PC-3 (cell line): Measurements from ENCODE around the gene ZCCHC14. TPM values are rescaled to one million over a fixed set of nuclear protein-coding genes. Genes with fewer than 3 reads are reported as not detected.

Experiments
- ATAC-seq: fragments of 200-7000 bp; cut with Tn5 transposase; 2 replicates; pipeline ENCODE4 v1.9.1; 2020; ENCODE audit warnings: mild to moderate bottlenecking, moderate library complexity
- BruUV-seq: library from RNA; stranded (reverse); fragments of 400-500 nt; replicated peaks from 2 replicates; lab custom pipeline; 2021; lab: Mats Ljungman, UMichigan
- CTCF ChIA-PET: fragments of 300-600 bp; sonication (Branson Sonifier 250); formaldehyde crosslinking; loops from one replicate; lab custom pipeline; 2022; ENCODE audit warnings: antibody characterized with exemption; lab: Charles Lee
- POLR2A ChIA-PET: fragments of 300-600 bp; sonication (Branson Sonifier 250); formaldehyde crosslinking; loops from one replicate; lab custom pipeline; 2022; ENCODE audit warnings: antibody characterized with exemption; ENCODE audit not compliant: unreplicated experiment; lab: Charles Lee
- DNase-seq: peaks from one replicate; pipeline ENCODE4 v3.0.0-alpha.2; 2015
- H2AFZ ChIP-seq: fragments of 300-600 bp; sonication (generic); 2 replicates; pipeline ENCODE4 v1.6.0; 2016; ENCODE audit warnings: antibody characterized with exemption, low read length
- H3F3A ChIP-seq: fragments of 300-600 bp; sonication (generic); one replicate; pipeline ENCODE4 v1.6.0; 2017; ENCODE audit warnings: antibody characterized with exemption, low read length, control low read depth, mild to moderate bottlenecking; ENCODE audit not compliant: unreplicated experiment
- H3K27ac ChIP-seq: fragments of 300-600 bp; sonication (generic); 2 replicates; pipeline ENCODE4 v1.5.1; 2016; ENCODE audit warnings: mild to moderate bottlenecking, low read length
- H3K27me3 ChIP-seq: fragments of 300-600 bp; sonication (generic); 2 replicates; pipeline ENCODE4 v1.6.1; 2016; ENCODE audit warnings: low read length, mixed read lengths
- H3K36me3 ChIP-seq: fragments of 300-600 bp; sonication (generic); 2 replicates; pipeline ENCODE4 v1.6.1; 2016; ENCODE audit warnings: low read depth, mixed run types, low read length, mixed read lengths
- H3K4me1 ChIP-seq: fragments of 300-600 bp; sonication (generic); 2 replicates; pipeline ENCODE4 v1.5.1; 2016; ENCODE audit warnings: low read length; ENCODE audit not compliant: insufficient read depth
- H3K4me2 ChIP-seq: fragments of 300-600 bp; sonication (generic); 2 replicates; pipeline ENCODE4 v1.6.0; 2016; ENCODE audit warnings: low read length
- H3K4me3 ChIP-seq: fragments of 300-600 bp; sonication (generic); 2 replicates; pipeline ENCODE4 v1.5.1; 2016; ENCODE audit warnings: mild to moderate bottlenecking, low read length, mixed read lengths
- H3K79me2 ChIP-seq: fragments of 300-600 bp; sonication (generic); 2 replicates; pipeline ENCODE4 v1.6.1; 2017; ENCODE audit warnings: low read length, mixed read lengths
- H3K9ac ChIP-seq: fragments of 300-600 bp; sonication (generic); 2 replicates; pipeline ENCODE4 v1.6.0; 2016; ENCODE audit warnings: mild to moderate bottlenecking, low read length
- H3K9me2 ChIP-seq: fragments of 300-600 bp; sonication (generic); replicated peaks from 2 replicates; pipeline ENCODE4 v1.6.1; 2016; ENCODE audit warnings: mixed run types, low read length, mixed read lengths
- H3K9me3 ChIP-seq: fragments of 300-600 bp; sonication (generic); 2 replicates; pipeline ENCODE4 v1.6.1; 2016; ENCODE audit warnings: low read length, mixed read lengths
- H4K20me1 ChIP-seq: fragments of 300-600 bp; sonication (generic); 2 replicates; pipeline ENCODE4 v1.6.1; 2016; ENCODE audit warnings: low read length, mixed read lengths
- EZH2 ChIP-seq: fragments of 300-600 bp; sonication (generic); IDR thresholded peaks from one replicate; pipeline ENCODE4 v1.6.1; 2017; ENCODE audit warnings: antibody characterized with exemption, mild to moderate bottlenecking, low read length; ENCODE audit not compliant: unreplicated experiment
- EZH2phosphoT487 ChIP-seq: fragments of 300-600 bp; sonication (generic); IDR thresholded peaks from 2 replicates; pipeline ENCODE4 v1.6.1; 2018; ENCODE audit warnings: mild to moderate bottlenecking, antibody characterized with exemption, low read length, borderline replicate concordance
- intact Hi-C: fragments of 100-400 bp; cut with micrococcal nuclease; formaldehyde crosslinking; loops from 2 replicates; pipeline ENCODE4 v1.9.0; 2023
- total RNA-seq: library from RNA; depleted of rRNA; stranded (reverse); fragments of >200 nt; gene quantifications from 2 replicates; pipeline ENCODE4 v1.2.3, GENCODE V29; 2014
- TF ChIP-seq, protein P1 (sequence below): fragments of 300-600 bp; sonication (generic); conservative IDR thresholded peaks from 2 replicates; pipeline ENCODE4 v1.5.1; 2017; ENCODE audit warnings: antibody characterized with exemption, low read depth, mild to moderate bottlenecking, low read length

The ZCCHC14 gene
- total RNA-seq, 1 experiment from 2014 or later, result 5.3 TPM

DNA sequence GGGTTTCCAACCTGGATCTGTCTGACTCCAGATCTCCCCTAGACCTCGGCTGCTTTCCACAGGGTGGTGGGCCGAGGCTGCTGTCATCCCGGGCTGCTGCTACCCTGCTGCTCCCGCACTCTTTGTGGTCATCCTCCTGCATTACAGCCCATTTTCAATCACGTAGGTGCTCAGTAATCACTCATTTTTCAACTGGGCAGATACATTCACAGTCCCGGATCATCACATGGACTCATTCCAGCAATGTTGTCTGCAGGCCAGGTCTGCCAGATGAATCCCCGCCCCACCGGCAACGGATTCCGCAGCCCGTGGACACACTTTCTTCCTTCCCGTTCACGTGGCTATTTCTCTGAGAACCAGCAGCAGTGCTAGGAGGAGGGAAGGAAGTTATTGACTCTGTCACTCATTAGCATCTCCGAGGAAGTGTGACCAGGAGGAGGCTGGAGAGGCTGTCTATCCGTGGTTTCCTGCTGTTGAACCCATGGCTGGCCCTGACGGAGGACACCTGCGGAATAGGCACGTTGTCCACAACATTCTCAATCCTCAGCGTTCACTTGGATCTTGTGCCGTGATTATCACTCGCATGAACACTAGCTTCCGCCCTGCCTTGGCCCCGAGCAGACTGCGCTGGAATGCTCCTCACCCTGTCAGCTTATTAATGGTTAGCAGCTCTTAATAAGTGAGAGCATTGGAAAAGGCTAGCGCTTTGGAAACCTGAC lies 14.7 kb upstream of the ZCCHC14 start:
- no peaks in the 10 kb centered on the region for H3K9me3 ChIP-seq
- no peaks in the 10 kb centered on the region for H3K4me1 ChIP-seq
- no TSS peak for BruUV-seq
- no peaks in the 10 kb centered on the region for H3K9me2 ChIP-seq
- no peaks in the 10 kb centered on the region for H3K36me3 ChIP-seq
- no peak overlapping the region for H2AFZ ChIP-seq
- no peak overlapping the region for H3K9ac ChIP-seq
- intact Hi-C loops, result no loop called here
- H3K79me2 ChIP-seq, result no peaks in the 10 kb centered on the region
- TF ChIP-seq EZH2, result no peak
- TF ChIP-seq, protein P1, sequence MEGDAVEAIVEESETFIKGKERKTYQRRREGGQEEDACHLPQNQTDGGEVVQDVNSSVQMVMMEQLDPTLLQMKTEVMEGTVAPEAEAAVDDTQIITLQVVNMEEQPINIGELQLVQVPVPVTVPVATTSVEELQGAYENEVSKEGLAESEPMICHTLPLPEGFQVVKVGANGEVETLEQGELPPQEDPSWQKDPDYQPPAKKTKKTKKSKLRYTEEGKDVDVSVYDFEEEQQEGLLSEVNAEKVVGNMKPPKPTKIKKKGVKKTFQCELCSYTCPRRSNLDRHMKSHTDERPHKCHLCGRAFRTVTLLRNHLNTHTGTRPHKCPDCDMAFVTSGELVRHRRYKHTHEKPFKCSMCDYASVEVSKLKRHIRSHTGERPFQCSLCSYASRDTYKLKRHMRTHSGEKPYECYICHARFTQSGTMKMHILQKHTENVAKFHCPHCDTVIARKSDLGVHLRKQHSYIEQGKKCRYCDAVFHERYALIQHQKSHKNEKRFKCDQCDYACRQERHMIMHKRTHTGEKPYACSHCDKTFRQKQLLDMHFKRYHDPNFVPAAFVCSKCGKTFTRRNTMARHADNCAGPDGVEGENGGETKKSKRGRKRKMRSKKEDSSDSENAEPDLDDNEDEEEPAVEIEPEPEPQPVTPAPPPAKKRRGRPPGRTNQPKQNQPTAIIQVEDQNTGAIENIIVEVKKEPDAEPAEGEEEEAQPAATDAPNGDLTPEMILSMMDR, result no peak
- no peak for TF ChIP-seq EZH2phosphoT487
- DNase-seq (no peak), ATAC-seq (no peak)
- H3K27me3 ChIP-seq, result no peaks in the 10 kb centered on the region
- H3F3A ChIP-seq, result no peaks in the 10 kb centered on the region
- H4K20me1 ChIP-seq, result no peaks in the 10 kb centered on the region
- ChIA-PET CTCF (no interaction called here), POLR2A (no interaction called here)
- no peak overlapping the region for H3K4me2 ChIP-seq
- H3K27ac ChIP-seq, result no peak overlapping the region
- H3K4me3 ChIP-seq, result no peak overlapping the region

DNA sequence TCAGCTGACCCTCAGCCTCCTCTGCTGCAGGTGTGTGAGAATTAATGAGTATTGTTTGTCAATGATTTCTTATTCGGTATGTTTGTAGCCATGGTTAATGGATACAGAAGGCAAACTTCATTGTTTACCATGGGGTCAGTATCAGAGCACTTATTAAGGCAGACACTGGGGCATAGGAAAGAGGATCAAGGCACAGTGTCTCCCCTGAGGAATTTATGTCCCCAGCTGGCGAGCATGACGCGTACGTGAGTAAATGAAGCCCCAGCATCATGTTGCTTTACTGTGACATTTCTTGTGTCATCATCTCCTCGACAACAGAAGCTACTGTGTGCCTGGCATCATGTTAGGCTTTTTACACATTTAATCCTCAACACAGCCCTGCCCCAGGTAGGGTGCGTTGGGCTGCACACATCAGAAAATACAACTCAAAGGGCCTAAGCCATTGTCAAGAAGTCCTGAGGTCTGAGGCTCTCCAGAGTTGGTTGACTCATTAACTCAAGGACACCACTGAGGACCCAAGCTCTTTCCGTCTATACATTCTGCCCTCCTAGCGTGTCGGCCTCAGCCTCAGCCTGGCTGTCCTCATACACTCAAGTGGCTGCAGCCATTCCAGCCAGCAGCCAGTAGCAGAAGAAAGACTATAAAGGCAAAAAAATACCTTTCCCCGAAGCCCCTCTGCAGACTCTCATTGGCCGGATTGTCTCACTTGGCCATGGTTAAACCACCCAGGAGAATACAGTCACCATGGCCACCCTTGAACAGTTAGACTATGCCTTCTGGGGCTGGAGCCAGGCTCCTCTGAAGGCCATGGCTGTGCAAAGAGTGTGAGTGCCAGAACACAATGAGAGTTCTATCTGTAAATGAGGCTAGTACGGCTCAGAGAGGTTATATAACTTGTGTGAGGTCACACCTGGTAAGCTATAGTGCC lies 13.9 kb upstream of the ZCCHC14 start:
- H3K27ac ChIP-seq, result no peak overlapping the region
- no peak overlapping the region for H3K4me2 ChIP-seq
- H3K4me1 ChIP-seq, result no peaks in the 10 kb centered on the region
- ChIA-PET POLR2A (no interaction called here), CTCF (no interaction called here)
- no peaks in the 10 kb centered on the region for H3K9me2 ChIP-seq
- no peak overlapping the region for H3K4me3 ChIP-seq
- H3K79me2 ChIP-seq, result no peaks in the 10 kb centered on the region
- no peak overlapping the region for H3K9ac ChIP-seq
- H3K36me3 ChIP-seq, result no peaks in the 10 kb centered on the region
- ATAC-seq, result no peak
- no peak for DNase-seq
- H4K20me1 ChIP-seq, result no peaks in the 10 kb centered on the region
- no peaks in the 10 kb centered on the region for H3K9me3 ChIP-seq
- TF ChIP-seq, protein P1, result no peak
- TF ChIP-seq EZH2 (no peak), EZH2phosphoT487 (no peak)
- intact Hi-C loops, result no loop called here
- no peaks in the 10 kb centered on the region for H3F3A ChIP-seq
- H2AFZ ChIP-seq, result no peak overlapping the region
- no peaks in the 10 kb centered on the region for H3K27me3 ChIP-seq
- no TSS peak for BruUV-seq
